ENCODE data around the gene DLAT. TPM values are rescaled to one million over a fixed set of nuclear protein-coding genes. Genes with fewer than 3 reads are reported as not detected.

DLAT gene
- total RNA-seq, 1 donor: 36.6 TPM

GRCh38 chr11:112062923-112063322 lies 37.7 kb downstream of the DLAT start:
- H4K20me1 ChIP-seq (ENCODE audit: insufficient read depth, low read length): no peaks in the 10 kb centered on the region
- H3K9me3 ChIP-seq (ENCODE audit: low read depth, low read length): no peaks in the 10 kb centered on the region
- H2AFZ ChIP-seq (ENCODE audit: low read length): no peak overlapping the region
- H3K4me2 ChIP-seq (ENCODE audit: insufficient read depth, low read length): no peak overlapping the region
- TF ChIP-seq, protein P1, sequence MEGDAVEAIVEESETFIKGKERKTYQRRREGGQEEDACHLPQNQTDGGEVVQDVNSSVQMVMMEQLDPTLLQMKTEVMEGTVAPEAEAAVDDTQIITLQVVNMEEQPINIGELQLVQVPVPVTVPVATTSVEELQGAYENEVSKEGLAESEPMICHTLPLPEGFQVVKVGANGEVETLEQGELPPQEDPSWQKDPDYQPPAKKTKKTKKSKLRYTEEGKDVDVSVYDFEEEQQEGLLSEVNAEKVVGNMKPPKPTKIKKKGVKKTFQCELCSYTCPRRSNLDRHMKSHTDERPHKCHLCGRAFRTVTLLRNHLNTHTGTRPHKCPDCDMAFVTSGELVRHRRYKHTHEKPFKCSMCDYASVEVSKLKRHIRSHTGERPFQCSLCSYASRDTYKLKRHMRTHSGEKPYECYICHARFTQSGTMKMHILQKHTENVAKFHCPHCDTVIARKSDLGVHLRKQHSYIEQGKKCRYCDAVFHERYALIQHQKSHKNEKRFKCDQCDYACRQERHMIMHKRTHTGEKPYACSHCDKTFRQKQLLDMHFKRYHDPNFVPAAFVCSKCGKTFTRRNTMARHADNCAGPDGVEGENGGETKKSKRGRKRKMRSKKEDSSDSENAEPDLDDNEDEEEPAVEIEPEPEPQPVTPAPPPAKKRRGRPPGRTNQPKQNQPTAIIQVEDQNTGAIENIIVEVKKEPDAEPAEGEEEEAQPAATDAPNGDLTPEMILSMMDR (IDR thresholded peaks at IDR 0.05; ENCODE audit: extremely low read depth, low read depth, low read length): no peak
- no peak for DNase-seq (ENCODE audit: insufficient read length, low spot score, missing footprints)
- H3K4me1 ChIP-seq (ENCODE audit: insufficient read depth, low read length): no peaks in the 10 kb centered on the region
- peaks cover 21% of the 10 kb centered on the region for H3K36me3 ChIP-seq (ENCODE audit: insufficient read depth, low read length)
- no peak overlapping the region for H3K27ac ChIP-seq (ENCODE audit: low read depth, low read length)
- H3K79me2 ChIP-seq (ENCODE audit: insufficient read depth, low read length): no peaks in the 10 kb centered on the region
- no peaks in the 10 kb centered on the region for H3K27me3 ChIP-seq (ENCODE audit: insufficient read depth, low read length)
- H3K4me3 ChIP-seq (ENCODE audit: insufficient read depth, low read length): no peak overlapping the region

DNA sequence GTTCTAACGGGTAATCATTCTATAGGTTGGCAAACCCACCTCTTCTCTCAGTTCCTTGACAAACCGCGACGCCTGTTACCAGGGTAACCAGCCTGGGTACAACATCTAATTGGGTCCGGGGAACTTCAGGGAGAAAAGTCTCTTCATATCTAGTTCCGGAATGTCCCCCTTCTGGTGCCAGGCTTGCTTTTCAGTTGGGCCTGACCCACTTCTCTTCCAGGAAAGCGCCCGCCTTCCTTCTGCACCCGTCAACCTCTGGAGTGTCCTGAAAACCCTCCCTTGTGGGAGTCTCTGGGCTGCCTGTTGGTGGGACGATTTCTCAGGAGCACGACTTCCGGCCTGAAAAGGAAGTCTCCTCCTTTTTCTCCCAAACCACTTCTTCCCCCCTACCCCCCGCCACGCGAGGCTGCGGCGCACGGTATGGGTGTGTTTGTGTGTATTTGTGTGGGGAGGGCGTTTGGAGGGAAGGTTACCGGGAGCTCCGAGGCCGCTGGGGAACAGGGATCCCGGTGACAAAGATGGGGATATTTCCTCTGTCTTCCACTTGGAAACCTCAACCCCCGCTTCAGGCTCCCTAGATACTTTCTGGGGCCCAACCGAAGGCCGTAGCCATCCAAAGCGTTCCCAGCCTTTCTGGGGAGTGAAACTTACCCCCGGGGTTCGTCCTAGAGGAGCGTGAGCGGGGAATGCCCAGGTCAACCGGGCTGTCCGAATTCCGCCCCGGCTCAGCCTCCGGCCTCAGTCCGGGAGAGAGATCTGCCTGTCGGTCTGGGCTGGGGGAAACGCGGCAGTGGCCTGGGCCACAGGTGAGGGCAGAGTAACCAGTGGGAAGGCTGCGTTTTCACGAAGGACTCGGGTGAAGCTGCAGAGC lies 49.0 kb downstream of the DLAT start, which contains the start of the genes NKAPD1 and PIH1D2:
NKAPD1 (plus strand) TSS at position 359 of the 871 bp plus-strand sequence. CDS start 1,276 bp downstream, outside the sequence.
PIH1D2 (minus strand) TSS at position 77 of the 871 bp plus-strand sequence. CDS start 843 bp downstream, outside the sequence.
- H3K36me3 ChIP-seq (ENCODE audit: insufficient read depth, low read length): peaks cover 29% of the 10 kb centered on the region
- H3K4me1 ChIP-seq (ENCODE audit: insufficient read depth, low read length): peaks cover 16% of the 10 kb centered on the region
- no peaks in the 10 kb centered on the region for H3K27me3 ChIP-seq (ENCODE audit: insufficient read depth, low read length)
- H3K4me3 ChIP-seq (ENCODE audit: insufficient read depth, low read length): peak within 1 kb of the TSS; percentile 92
- no peaks in the 10 kb centered on the region for H3K9me3 ChIP-seq (ENCODE audit: low read depth, low read length)
- peak within 1 kb of the TSS; percentile 96 for H3K4me2 ChIP-seq (ENCODE audit: insufficient read depth, low read length)
- H3K79me2 ChIP-seq (ENCODE audit: insufficient read depth, low read length): peaks cover 31% of the 10 kb centered on the region
- H4K20me1 ChIP-seq (ENCODE audit: insufficient read depth, low read length): no peaks in the 10 kb centered on the region
- peak within 1 kb of the TSS; percentile 88 for H2AFZ ChIP-seq (ENCODE audit: low read length)
- peak; percentile 93 for DNase-seq (ENCODE audit: insufficient read length, low spot score, missing footprints)
- H3K27ac ChIP-seq (ENCODE audit: low read depth, low read length): peak within 1 kb of the TSS; percentile 85
- TF ChIP-seq, protein P1 (IDR thresholded peaks at IDR 0.05; ENCODE audit: extremely low read depth, low read depth, low read length): peak; percentile 23

DNA sequence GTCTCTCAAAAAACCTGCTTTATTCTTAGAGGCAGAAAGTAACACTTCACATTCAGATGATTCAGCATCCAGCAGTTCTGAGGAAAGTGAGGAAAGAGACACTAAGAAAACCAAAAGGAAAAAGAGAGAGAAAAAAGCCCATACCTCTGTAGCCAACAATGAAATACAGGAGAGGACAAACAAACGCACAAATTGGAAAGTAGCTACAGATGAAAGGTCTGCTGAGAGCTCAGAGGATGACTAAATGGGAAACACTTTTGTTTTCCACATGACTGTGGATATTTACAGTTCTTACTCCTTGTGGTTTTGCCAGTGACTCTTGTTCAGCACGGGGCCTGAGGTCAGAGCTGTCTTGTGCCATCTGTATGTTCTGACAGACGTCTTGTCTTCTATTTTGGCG lies 57.5 kb downstream of the DLAT start:
- Histone ChIP-seq H3K27me3 (ENCODE audit: insufficient read depth, low read length) (no peaks in the 10 kb centered on the region), H3K4me1 (ENCODE audit: insufficient read depth, low read length) (peaks cover 20% of the 10 kb centered on the region), H3K27ac (ENCODE audit: low read depth, low read length) (peak overlapping the region; percentile 88), H4K20me1 (ENCODE audit: insufficient read depth, low read length) (peaks cover 4% of the 10 kb centered on the region), H3K79me2 (ENCODE audit: insufficient read depth, low read length) (peaks cover 52% of the 10 kb centered on the region), H3K4me3 (ENCODE audit: insufficient read depth, low read length) (no peak overlapping the region), H2AFZ (ENCODE audit: low read length) (no peak overlapping the region), H3K9me3 (ENCODE audit: low read depth, low read length) (no peaks in the 10 kb centered on the region), H3K36me3 (ENCODE audit: insufficient read depth, low read length) (peaks cover 67% of the 10 kb centered on the region), H3K4me2 (ENCODE audit: insufficient read depth, low read length) (no peak overlapping the region)
- DNase-seq (ENCODE audit: insufficient read length, low spot score, missing footprints): no peak
- TF ChIP-seq, protein P1 (IDR thresholded peaks at IDR 0.05; ENCODE audit: extremely low read depth, low read depth, low read length): no peak

DNA sequence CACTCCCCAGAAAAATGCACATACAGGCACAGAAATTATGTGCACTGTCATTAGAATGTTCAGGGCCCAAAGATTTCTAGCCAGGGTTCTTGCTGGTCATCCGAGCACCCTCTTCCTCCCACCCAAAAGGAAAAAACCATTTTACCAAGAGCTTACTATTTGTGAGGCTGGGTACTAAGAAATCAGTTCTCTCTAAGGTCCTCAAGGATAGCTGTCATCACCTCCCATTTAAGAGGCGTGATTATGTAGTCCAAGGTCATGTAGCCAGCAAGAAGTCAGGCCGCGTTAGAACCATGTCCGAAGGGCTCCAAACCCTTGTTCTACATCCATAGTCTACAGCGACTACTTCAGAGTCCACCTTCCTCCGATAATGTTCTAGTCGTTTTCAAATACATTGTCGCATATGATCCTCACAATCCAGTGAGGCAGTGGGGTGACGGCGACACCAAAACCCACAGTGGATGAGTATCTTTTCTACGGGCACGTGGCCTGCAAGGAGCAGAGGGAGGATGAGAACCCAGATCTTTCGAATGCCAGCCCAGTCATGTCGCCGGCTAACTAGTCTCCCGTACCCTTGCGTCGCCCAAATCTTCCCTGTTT lies 60.7 kb downstream of the DLAT start:
- Histone ChIP-seq H4K20me1 (ENCODE audit: insufficient read depth, low read length) (peaks cover 6% of the 10 kb centered on the region), H3K36me3 (ENCODE audit: insufficient read depth, low read length) (peaks cover 64% of the 10 kb centered on the region), H3K4me2 (ENCODE audit: insufficient read depth, low read length) (peak overlapping the region; percentile 89), H3K4me1 (ENCODE audit: insufficient read depth, low read length) (peaks cover 22% of the 10 kb centered on the region), H2AFZ (ENCODE audit: low read length) (peak overlapping the region; percentile 95), H3K79me2 (ENCODE audit: insufficient read depth, low read length) (peaks cover 62% of the 10 kb centered on the region), H3K27me3 (ENCODE audit: insufficient read depth, low read length) (no peaks in the 10 kb centered on the region), H3K9me3 (ENCODE audit: low read depth, low read length) (no peaks in the 10 kb centered on the region), H3K27ac (ENCODE audit: low read depth, low read length) (peak overlapping the region; percentile 83), H3K4me3 (ENCODE audit: insufficient read depth, low read length) (peak overlapping the region; percentile 93)
- TF ChIP-seq, protein P1 (IDR thresholded peaks at IDR 0.05; ENCODE audit: extremely low read depth, low read depth, low read length): no peak
- DNase-seq (ENCODE audit: insufficient read length, low spot score, missing footprints): peak; percentile 80
